HG02642 (cell line): Measurements from ENCODE around the gene GUCY1A2.
"Not testable (repeated sequence)": the region's sequence is repeated elsewhere in the genome, so short reads cannot be mapped to it uniquely, and the experiment has no call there.

Experiments used
- ATAC-seq: cut with Tn5 transposase; IDR thresholded peaks from one replicate; pipeline ENCODE4 v1.9.1; 2021; ENCODE audit warnings: mild to moderate bottlenecking; ENCODE audit not compliant: unreplicated experiment, poor library complexity

Gene GUCY1A2

GRCh38 chr11:106957030-106957482 lies 61.2 kb downstream of the GUCY1A2 start:
- no peak for ATAC-seq

GRCh38 chr11:106950067-106950491 lies 68.2 kb downstream of the GUCY1A2 start:
- ATAC-seq: no peak

- no peak for ATAC-seq
These were observed 75.2 kb downstream of the GUCY1A2 start for GRCh38 chr11:106943089-106943488.

- ATAC-seq: no peak
These were observed 79.1 kb downstream of the GUCY1A2 start for GRCh38 chr11:106939157-106939556.

GRCh38 chr11:106937111-106937510 lies 81.2 kb downstream of the GUCY1A2 start:
- ATAC-seq: no peak

GRCh38 chr11:106925245-106925644 lies 93.0 kb downstream of the GUCY1A2 start:
- no peak for ATAC-seq

GRCh38 chr11:106920899-106921509 lies 97.3 kb downstream of the GUCY1A2 start:
- no peak for ATAC-seq

GRCh38 chr11:106917973-106918372 lies 100.3 kb downstream of the GUCY1A2 start:
- peak; percentile 86 for ATAC-seq

- no peak for ATAC-seq
These were observed 103.9 kb downstream of the GUCY1A2 start for GRCh38 chr11:106914409-106914808.

GRCh38 chr11:106913141-106913540 lies 105.1 kb downstream of the GUCY1A2 start:
- ATAC-seq: no peak

- no peak for ATAC-seq
These were observed 113.5 kb downstream of the GUCY1A2 start for GRCh38 chr11:106904826-106905225.

GRCh38 chr11:106889718-106890117 lies 128.6 kb downstream of the GUCY1A2 start:
- ATAC-seq: no peak

- ATAC-seq: no peak
These were observed 129.9 kb downstream of the GUCY1A2 start for GRCh38 chr11:106888386-106888785.

- ATAC-seq: not testable (repeated sequence)
These were observed 134.6 kb downstream of the GUCY1A2 start for GRCh38 chr11:106883693-106884092.

- no peak for ATAC-seq
These were observed 138.3 kb downstream of the GUCY1A2 start for GRCh38 chr11:106879832-106880546.

- ATAC-seq: no peak
These were observed 139.2 kb downstream of the GUCY1A2 start for GRCh38 chr11:106879029-106879428.

GRCh38 chr11:106875013-106875412 lies 143.3 kb downstream of the GUCY1A2 start:
- ATAC-seq: no peak

GRCh38 chr11:106872246-106872645 lies 146.0 kb downstream of the GUCY1A2 start:
- ATAC-seq: no peak

GRCh38 chr11:106858200-106858599 lies 160.1 kb downstream of the GUCY1A2 start:
- ATAC-seq: no peak

GRCh38 chr11:106856566-106856965 lies 161.7 kb downstream of the GUCY1A2 start:
- no peak for ATAC-seq

- no peak for ATAC-seq
These were observed 163.8 kb downstream of the GUCY1A2 start for GRCh38 chr11:106854429-106854828.

GRCh38 chr11:106853850-106854401 lies 164.3 kb downstream of the GUCY1A2 start:
- ATAC-seq: no peak
